NCI-H2171 (cell line): ENCODE data around the gene PELI3.

ENCODE experiments used
- DNase-seq: peaks from one replicate; lab custom pipeline; 2025; lab: John Stamatoyannopoulos, UW

PELI3 gene

GRCh38 chr11:66505276-66505816, 38.6 kb downstream of the PELI3 start:
- no peak for DNase-seq

GRCh38 chr11:66509131-66509561, 42.4 kb downstream of the PELI3 start:
- no peak for DNase-seq

DNA sequence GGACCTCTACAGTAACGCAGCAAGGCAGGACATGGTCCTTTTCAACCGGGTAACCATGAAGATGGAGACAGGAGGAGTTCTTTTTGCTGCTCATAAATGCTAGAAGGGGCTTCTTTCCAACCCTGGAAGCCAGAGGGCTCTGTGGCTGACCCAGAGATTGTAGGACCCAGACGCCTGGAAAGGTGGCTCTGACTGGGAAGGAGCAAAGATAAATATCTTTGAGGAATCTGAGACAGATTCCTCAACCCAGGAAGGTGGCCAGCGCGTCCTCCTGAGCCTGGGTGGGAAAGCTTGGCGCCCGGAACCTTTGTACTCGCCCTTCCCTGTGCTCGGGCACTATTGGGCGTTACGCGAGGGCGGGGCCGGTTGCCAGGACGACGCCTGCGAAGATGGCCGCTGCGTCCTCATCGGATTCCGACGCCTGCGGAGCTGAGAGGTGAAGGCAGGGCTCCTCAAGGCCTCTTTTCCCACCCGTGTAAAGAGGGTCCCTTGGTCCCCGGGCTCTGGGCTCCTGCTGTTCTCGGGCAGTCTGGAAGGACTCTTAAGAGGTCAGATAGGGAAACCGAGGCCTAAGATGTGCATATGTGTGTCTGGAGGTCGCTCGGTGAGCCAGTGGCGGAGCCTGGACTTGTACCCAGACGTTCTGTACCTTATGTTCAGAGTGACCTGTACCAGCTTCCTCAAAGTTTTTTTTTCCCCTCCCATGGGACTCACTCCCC, 43.7 kb downstream of the PELI3 start, which contains the start of gene BBS1:
TSS of gene BBS1 (plus strand) at position 365 of the 719 bp plus-strand sequence. CDS start at position 390, 25 bp downstream.
- DNase-seq = peak; percentile 87

- no peak for DNase-seq
These were observed 44.3 kb downstream of the PELI3 start for GRCh38 chr11:66510990-66511339.

DNA sequence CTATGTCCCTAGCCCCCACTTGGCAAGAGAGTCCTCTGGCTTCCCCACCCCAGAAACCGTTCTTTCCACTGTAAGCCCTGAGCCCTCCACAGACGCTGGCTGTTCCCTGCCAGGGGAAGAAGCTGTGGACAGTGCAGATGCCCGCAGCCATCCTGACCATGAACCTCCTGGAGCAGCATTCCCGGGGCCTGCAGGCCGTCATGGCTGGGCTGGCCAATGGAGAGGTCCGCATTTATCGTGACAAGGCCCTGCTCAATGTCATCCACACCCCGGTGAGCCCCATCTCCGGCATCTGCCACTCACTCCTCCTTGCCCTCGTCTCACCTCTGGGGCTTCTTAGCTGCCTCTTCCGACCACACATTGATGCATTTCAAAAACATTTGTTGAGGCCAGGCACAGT, 56.9 kb downstream of the PELI3 start:
- no peak for DNase-seq

GRCh38 chr11:66524304-66525040, 57.8 kb downstream of the PELI3 start:
- no peak for DNase-seq
